AG10803 (cell line): ENCODE results near the gene PRUNE2.

Experiments used
- DNase-seq: peaks from one replicate; pipeline ENCODE4 v3.0.0; 2010; ENCODE audit warnings: low read depth
- H3K4me3 ChIP-seq: 2 replicates; pipeline ENCODE4 v1.5.1; 2011; ENCODE audit warnings: mild to moderate bottlenecking, low read length, control low read depth
- TF ChIP-seq, protein P1 (sequence below): conservative IDR thresholded peaks from 2 replicates; pipeline ENCODE4 v1.5.1; 2011; ENCODE audit warnings: mild to moderate bottlenecking, low read length, control low read depth, inconsistent platforms

PRUNE2 gene

DNA sequence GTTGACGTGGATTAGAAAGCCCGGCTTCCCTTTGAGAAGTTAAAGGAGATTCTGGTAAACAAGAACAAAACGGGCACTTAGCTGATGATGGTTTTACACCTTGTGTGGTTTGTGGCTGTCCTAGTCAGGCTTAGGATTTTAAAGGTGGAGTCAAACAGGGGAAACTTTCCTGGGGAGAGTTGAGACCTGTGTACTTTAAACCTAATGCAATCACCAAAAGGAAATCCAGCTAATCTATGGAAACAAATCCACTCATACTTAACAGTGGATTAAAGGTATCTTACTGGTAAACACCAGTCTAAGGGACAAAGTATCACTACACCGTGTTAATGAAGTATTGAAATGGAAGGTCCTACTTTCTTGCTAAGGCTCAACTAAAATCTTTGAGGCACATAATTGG lies 291.9 kb downstream of the PRUNE2 start:
- TF ChIP-seq, protein P1, sequence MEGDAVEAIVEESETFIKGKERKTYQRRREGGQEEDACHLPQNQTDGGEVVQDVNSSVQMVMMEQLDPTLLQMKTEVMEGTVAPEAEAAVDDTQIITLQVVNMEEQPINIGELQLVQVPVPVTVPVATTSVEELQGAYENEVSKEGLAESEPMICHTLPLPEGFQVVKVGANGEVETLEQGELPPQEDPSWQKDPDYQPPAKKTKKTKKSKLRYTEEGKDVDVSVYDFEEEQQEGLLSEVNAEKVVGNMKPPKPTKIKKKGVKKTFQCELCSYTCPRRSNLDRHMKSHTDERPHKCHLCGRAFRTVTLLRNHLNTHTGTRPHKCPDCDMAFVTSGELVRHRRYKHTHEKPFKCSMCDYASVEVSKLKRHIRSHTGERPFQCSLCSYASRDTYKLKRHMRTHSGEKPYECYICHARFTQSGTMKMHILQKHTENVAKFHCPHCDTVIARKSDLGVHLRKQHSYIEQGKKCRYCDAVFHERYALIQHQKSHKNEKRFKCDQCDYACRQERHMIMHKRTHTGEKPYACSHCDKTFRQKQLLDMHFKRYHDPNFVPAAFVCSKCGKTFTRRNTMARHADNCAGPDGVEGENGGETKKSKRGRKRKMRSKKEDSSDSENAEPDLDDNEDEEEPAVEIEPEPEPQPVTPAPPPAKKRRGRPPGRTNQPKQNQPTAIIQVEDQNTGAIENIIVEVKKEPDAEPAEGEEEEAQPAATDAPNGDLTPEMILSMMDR: no peak
- no peak overlapping the region for H3K4me3 ChIP-seq
- DNase-seq: no peak

DNA sequence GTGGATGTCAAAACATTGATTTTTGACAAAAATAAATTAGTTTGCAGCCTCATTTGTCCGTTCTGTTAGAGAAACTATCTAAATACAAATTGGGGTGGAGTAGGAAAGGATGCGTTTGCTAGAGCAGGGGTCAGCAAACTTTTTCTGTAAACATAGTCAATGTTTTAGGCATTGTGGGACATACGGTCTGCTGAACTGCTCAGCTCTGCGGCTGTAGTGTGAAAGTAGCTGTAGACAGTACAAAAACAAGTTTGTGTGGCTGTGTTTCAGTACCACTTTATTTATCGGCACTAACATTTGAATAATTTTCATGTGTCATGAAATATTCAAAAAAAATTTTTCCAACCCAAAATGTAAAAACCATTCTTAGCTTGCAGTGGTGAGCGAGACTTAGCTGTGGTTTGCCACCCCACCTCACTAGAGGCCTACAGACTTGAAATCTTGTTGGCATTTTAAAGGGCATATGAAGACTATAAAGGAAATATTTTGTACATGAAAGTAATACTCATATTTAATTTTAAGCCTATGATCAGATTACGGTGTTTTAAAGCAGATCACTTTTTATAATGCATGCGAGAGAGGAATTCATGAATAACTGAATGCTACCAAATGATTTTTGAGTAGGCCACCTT lies 292.6 kb downstream of the PRUNE2 start:
- H3K4me3 ChIP-seq: no peak overlapping the region
- no peak for DNase-seq
- TF ChIP-seq, protein P1: no peak

DNA sequence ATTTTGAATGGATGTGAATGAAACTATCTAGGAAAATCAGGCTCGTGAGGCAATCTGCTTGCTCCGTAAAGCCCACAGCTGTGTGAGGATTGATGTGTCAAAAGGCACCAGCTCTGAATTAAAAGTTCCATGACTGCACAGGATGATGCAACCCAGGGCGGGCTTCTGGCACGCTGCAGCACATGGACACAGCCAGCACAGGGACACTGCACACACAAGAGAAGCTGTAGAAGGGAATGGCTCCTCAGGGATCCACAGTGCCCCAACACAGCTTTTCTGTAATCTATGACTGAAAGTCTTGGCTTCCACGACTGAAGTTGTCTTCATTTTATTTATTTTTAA lies 295.9 kb downstream of the PRUNE2 start:
- TF ChIP-seq, protein P1: no peak
- no peak overlapping the region for H3K4me3 ChIP-seq
- DNase-seq: peak; percentile 87

DNA sequence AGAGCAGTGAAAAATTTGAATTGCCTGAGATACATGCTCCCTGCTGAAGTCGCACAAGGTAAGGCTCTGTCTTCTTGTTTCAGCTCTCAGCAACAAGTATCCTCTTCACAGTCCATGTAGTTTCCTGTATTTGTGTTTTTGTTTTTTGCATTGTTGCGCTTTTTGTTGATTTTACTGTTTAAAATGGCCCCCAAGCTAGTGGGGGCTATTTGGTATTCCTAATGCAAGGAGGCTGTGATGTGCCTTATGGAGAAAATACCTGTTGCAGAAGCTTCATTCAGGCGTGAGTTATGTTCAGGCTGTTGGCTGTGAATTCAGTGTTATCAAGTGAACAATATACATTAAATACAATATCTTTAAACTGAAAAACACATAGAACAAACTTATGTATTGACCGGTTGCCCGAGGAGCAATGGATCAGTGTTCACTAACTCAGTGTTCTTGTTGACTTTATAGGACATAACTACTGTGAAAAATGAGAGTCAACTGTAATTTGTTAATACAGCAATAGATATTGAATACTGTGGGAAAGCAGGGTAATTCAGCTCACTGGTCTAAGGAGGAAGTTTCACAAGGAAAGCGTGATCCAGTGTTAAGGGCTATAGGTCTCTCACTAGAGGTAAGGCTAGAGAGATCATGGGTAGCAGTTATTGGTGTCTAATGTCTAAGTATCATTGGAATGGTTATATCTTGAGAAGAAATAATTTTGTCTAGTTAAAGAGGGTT lies 296.5 kb downstream of the PRUNE2 start:
- no peak overlapping the region for H3K4me3 ChIP-seq
- no peak for DNase-seq
- TF ChIP-seq, protein P1: no peak

DNA sequence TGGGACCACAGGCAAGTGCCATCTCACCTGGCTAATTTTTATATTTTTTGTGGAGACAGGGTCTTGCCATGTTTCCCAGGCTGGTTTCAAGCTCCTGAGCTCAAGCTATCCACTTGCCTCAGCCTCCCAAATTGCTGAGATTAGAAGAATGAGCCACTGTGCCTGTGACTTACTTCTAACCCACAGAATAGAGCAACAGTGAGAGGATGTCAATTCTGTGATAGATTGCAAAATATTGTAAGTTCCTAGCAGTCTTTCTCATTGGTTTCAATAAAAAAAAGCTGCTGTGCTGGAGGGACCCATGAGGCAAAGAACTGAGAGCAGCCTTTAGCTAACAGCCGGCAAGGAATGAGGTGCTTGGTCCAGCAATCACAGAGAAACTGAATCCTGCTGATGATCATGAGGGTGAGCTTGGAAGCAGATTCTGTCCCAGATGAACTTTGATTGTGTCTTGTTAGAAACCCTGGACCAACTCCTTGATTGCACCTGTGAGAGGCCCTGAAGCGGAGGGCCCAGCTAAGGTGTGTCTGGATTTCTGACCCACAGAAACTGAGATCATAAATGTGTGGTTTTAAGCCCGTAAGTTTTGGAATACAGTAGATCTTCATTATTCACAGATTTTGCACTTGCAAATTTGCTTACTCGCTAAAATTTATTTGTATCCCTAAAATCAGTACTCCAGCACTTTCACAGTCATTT lies 297.2 kb downstream of the PRUNE2 start:
- TF ChIP-seq, protein P1: no peak
- DNase-seq: no peak
- H3K4me3 ChIP-seq: no peak overlapping the region

DNA sequence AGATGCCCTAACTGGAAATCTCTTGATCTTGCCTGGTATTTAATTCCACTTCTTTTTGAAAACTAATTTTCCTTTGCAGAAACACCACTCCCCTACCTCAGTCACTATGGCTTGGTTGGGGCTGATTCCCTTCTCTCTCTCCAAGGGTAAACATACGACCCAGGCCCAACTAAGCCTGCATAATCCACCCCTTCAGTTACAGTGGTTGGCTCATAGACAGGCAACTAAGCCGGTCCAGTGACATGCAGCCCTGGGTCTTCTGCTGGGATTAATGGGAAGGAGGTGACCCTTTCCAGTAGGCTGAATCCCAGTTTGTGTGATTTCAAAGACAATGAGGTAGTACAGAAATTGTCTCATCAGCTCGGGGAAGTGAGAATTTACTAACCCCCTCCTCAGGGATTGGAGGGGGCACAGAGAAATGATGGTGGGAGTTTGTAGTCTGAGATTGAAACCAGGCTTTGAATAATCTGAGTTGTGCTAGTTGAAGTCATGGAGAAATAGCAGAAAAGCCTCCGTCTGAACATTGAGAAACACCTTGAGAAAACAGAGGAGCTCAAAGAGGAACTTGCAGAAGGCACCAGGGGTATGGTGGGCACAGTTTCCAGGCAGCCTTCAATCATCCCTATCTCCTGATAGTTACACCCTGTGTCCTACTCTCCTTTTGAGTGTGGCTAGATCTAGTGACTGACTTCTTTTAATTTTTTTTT lies 298.0 kb downstream of the PRUNE2 start:
- TF ChIP-seq, protein P1: no peak
- H3K4me3 ChIP-seq: no peak overlapping the region
- DNase-seq: no peak
